Measurements from ENCODE around the gene CRACR2B.

DNA sequence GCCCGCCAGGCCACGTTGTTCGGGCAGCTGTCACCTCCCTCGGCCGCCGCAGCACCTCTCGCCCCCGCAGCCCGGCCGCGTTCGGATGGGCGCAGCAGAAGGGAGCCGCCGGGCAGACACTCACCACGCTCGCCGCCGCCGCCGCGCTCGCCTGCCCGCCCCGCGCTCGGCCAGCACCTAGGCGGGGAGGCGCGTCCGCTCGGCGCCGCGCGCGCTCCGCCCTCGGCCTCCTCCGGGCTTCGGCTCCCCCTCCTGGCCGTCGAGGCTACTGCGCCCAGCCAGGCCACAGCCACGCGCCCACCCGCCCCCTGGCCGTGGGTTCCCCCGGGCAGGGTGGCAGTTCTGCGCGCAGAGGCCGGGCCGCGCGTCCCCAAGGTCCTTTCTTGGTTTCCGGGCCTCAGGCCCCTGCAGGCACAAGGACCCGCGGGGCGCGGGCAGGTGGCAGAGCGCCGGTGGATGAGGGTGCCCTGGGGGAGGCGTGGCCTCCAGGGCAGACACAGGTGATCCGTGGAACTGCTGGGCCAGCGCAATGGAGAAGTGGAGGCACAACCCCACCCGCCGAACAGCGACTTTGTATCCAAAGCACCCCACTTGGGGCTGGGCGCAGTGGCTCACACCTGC lies 29.5 kb upstream of the CRACR2B start, which contains the start of gene SLC25A22:
- TF ChIP-seq, protein P1, sequence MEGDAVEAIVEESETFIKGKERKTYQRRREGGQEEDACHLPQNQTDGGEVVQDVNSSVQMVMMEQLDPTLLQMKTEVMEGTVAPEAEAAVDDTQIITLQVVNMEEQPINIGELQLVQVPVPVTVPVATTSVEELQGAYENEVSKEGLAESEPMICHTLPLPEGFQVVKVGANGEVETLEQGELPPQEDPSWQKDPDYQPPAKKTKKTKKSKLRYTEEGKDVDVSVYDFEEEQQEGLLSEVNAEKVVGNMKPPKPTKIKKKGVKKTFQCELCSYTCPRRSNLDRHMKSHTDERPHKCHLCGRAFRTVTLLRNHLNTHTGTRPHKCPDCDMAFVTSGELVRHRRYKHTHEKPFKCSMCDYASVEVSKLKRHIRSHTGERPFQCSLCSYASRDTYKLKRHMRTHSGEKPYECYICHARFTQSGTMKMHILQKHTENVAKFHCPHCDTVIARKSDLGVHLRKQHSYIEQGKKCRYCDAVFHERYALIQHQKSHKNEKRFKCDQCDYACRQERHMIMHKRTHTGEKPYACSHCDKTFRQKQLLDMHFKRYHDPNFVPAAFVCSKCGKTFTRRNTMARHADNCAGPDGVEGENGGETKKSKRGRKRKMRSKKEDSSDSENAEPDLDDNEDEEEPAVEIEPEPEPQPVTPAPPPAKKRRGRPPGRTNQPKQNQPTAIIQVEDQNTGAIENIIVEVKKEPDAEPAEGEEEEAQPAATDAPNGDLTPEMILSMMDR (IDR thresholded peaks at IDR 0.05), result peak; percentile 82 to 97 (median 97)
- peak in 1 of 2 donors; percentile 25 for TF ChIP-seq POLR2A (IDR thresholded peaks at IDR 0.05)
- no peak for TF ChIP-seq EP300 (IDR thresholded peaks at IDR 0.05)
